ENCODE measurements around the gene ATP2A1. TPM values are rescaled to one million over a fixed set of nuclear protein-coding genes. Genes with fewer than 3 reads are reported as not detected.

Gene ATP2A1
- total RNA-seq, 1 donor from 2014 or later: 2.4 TPM

Other genes with a start within 250 kb of the ATP2A1 start
- 1.3 and 2.4 TPM in 2 replicates for gene NPIPB8, start 240.4 kb upstream of the ATP2A1 start, total RNA-seq
- 1,266 and 1,275 TPM in 2 replicates for gene EIF3C, start 167.0 kb upstream of the ATP2A1 start, total RNA-seq
- 3.1 and 3.6 TPM in 2 replicates for gene NPIPB9, start 126.7 kb upstream of the ATP2A1 start, total RNA-seq
- 299 and 321 TPM in 2 replicates for gene ATXN2L, start 55.5 kb upstream of the ATP2A1 start, total RNA-seq
- gene TUFM, start 32.1 kb upstream of the ATP2A1 start, total RNA-seq: 276 and 279 TPM in 2 replicates
- gene SH2B1, start 14.6 kb upstream of the ATP2A1 start, total RNA-seq: 49.7 and 51.7 TPM in 2 replicates
- gene RABEP2, start 46.8 kb downstream of the ATP2A1 start, total RNA-seq: 20.5 and 23.7 TPM in 2 replicates
- gene CD19, start 53.5 kb downstream of the ATP2A1 start, total RNA-seq: not detected in 2 replicates
- gene NFATC2IP, start 72.4 kb downstream of the ATP2A1 start, total RNA-seq: 108 and 112 TPM in 2 replicates
- 21.2 and 23.1 TPM in 2 replicates for gene SPNS1, start 96.3 kb downstream of the ATP2A1 start, total RNA-seq
- 228 and 238 TPM in 2 replicates for gene LAT, start 106.6 kb downstream of the ATP2A1 start, total RNA-seq